Left colon (tissue), 2 donors: ENCODE data around the gene FGD6. TPM values are rescaled to one million over a fixed set of nuclear protein-coding genes. Genes with fewer than 3 reads are reported as not detected.
"Not testable (repeated sequence)": the region's sequence is repeated elsewhere in the genome, so short reads cannot be mapped to it uniquely, and the experiment has no call there.

Experiments
- ATAC-seq: fragments of 200-7000 bp; cut with Tn5 transposase; one replicate; pipeline ENCODE4 v1.9.1; 2020; ENCODE audit warnings: mild to moderate bottlenecking, moderate library complexity
- DNase-seq, 2 donors: peaks; one replicate each; pipeline ENCODE4 v3.0.0-alpha.2; 2020
- intact Hi-C, 2 donors: fragments of 100-400 bp; cut with DNase I in 1 of 2; cut with micrococcal nuclease in 1 of 2; formaldehyde crosslinking; loops; one replicate each; pipeline versions ENCODE4 v1.11.2 to v1.14.0; 2022; cut with DNase I, micrococcal nuclease
- total RNA-seq, 2 donors: library from RNA; stranded (reverse); fragmentation: NEBNext Ultra II Directional; extraction: Animal tissue kit (Norgen Biotek cat#: 25700); gene quantifications; one replicate each; pipeline ENCODE4 v1.2.1, GENCODE V29; 2021
- donor health status: DM: no; HTN: no; CAD: no.
- donor health status: DM: yes; HTN: yes; CAD: no.

The FGD6 gene
- total RNA-seq, 2 donors from 2014 or later = 18.7 to 23.8 TPM

DNA sequence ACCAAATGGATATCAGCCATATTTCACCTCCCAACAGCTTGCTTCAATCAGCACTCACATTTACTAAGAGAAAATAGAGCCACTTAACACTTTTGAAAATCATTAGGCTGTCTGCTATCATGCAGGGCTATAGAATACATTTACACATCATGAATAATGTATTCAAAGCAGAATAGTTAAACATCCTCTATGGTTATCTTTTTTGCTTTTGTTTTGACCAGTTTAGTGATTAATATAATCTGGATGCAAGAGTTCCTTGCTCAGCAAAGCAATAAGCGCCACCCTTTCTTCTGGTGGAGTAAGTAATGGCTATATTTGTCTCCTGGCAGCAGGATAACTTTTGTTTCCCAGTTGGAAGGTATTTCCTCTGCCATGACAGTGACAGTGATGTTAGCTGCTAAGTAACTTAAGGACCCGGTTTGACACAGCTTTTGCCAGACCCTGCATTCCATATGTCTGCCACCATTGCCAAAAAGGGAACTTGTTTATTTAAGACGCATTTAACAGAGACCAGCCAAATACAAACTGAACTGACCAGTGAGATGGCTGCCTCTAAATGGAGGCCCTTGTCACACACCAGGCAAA is 73.6 kb downstream of the FGD6 start:
- DNase-seq (no peak), ATAC-seq (no peak)
- intact Hi-C loops = no loop called here

DNA sequence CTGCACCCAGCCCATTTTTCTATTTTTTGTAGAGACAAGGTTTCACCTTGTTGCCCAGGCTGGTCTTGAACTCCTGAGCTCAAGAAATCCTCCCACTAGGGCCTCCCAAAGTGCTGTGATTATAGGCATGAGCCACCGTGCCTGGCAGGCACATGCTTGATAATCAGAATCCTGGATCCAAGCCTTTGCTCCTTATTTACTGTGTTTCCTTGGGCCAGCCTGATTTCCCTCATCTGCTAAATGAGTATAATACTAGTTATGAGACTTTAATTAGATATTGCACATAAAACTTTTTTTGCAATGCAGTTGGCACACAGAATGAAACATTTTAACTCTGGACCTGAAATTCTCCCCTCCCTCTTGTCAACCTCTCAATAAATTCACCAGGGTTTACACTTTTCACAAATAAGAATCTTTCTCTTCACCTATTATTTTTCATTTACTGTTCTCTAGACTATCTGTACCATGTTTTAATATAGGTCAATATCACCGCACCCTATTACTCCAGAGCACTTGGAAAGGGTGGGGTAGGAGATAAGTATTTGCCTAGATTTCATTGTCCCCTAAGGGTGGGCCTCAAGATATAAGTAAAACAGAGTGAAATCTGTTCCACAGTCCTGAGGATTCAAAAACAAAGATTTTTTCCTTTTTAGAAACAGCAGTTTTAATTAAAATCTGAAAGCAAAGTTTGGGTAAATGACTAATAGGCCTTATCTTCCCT is 74.7 kb downstream of the FGD6 start:
- intact Hi-C loops = no loop called here
- no peak for ATAC-seq

DNA sequence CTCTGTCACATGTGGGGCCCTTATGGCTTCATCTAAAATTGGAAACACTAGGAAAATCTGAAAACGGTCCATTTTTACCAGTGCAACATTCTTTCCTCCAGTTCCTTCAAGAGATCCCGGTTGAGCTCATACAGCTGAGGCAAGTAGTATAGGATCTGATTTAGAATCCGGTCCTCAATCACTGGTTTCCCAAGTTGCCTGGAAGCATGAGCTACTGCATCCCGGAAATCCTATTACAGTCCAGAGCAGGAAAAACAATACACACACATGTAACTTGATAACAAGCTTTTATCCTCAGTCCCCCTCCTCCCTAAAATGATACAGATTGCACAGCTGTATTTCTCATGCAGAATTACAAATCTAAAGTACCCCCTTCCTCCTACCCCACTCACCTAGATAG is 76.0 kb downstream of the FGD6 start:
- ATAC-seq = no peak
- intact Hi-C loops = no loop called here
- DNase-seq = no peak

More for the DNA sequence above, 74.7 kb downstream of the FGD6 start:
- no peak for DNase-seq

DNA sequence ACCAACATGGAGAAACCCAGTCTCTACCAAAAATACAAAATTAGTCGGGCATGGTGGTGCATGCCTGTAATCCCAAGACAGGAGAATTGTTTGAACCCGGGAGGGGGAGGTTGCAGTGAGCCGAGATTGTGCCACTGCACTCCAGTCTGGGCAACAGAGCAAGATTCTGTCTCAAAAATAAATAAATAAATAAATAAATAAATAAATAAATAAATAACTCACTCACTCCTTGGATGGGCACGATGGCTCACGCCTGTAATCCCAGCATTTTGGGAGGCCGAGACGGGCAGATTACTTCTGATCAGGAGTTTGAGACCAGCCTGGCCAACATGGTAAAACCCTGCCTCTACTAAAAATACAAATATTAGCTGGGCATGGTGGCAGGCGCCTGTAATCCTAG is 79.2 kb downstream of the FGD6 start:
- intact Hi-C loops, ATAC-seq, DNase-seq: not testable (repeated sequence)

DNA sequence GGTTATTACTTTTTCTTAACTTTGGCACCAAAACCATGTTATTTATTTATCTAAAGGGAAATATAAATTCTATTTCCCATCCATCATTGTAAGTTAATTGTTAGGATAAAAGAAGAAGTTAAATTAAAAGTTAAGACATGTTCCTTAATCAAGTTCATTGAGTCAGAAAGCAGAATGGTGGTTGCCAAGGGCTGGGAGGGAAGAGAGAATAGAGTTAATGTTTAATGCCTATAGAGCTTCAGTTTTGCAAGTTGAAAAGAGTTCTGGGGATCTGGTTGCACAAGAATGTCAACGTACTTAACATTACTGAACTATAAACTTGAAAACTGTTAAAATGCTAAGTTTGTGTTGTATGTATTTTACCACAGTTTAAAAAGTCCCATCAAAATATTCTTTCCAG is 80.7 kb downstream of the FGD6 start:
- DNase-seq (no peak), ATAC-seq (no peak)
- intact Hi-C loops = no loop called here

DNA sequence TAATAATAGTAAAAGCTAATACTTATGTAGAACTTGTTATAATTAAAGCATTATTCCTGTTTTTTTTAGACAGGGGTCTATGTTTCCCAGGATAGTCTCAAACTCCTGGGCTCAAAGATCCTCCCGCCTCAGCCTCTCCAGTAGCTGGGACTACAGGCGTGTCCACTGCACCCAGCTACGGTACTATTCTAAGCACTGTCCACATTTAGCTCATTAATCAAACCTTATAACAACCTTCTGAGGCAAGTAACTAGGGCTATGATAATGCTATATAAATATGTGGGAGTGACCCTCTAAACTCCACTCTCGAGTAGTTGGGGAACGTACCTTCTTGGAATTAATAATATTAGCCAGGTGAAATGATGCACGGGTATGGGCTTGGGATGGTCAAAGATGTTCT is 83.2 kb downstream of the FGD6 start:
- no peak for DNase-seq
- no peak for ATAC-seq
- intact Hi-C loops = no loop called here

DNA sequence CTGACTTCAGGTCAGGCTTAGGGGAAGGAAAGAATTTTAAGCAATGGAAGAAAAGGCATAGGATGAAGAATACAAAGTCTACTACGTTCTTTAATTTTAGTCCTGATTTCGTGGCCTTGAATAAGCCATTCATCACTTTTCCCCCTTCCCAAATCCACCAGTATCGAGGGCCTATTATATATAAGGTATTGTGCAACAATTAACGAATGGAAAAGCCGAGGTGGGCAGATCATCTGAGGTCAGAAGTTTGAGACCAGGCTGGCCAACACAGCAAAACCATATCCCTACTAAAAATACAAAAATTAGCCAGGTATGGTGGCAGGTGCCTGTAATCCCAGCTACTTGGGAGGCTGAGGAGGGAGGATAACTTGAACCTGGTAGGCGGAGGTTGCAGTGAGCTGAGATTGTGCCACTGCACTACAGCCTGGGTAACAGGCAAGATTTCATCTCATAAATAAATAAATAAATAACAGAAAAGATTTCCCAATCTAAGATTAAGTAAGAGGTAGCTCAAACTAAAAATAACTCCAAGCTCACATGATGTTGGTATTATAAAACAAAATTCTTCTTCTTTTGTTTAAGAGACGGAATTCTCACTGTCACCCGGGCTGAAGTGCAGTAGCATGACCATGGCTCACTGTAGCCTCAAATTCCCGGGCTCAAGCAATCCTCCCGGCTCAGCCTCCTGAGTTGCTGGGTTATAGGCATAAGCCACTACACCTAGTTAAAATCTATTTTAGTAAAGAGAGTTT is 85.5 kb downstream of the FGD6 start:
- DNase-seq (no peak), ATAC-seq (no peak)
- intact Hi-C loops = no loop called here

DNA sequence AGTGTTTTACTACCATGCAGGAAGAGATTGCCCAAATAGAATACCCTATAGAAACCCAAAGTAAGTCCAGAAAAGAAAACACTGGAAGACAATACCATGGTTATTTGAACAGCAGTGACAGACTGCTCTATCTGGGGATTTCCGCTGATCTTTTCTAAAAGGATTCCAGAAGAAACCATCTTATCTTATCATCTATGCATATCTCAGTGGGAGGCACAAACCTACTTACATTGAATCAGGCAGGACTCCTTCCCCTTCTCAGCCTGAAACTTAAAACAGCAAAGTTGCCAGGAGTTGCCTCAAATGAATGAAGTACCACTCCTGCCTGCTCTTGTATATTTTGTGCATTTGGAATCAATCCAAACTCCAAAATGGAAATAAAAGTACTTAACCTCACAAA is 87.2 kb downstream of the FGD6 start:
- intact Hi-C loops = no loop called here
- ATAC-seq (no peak), DNase-seq (no peak)

DNA sequence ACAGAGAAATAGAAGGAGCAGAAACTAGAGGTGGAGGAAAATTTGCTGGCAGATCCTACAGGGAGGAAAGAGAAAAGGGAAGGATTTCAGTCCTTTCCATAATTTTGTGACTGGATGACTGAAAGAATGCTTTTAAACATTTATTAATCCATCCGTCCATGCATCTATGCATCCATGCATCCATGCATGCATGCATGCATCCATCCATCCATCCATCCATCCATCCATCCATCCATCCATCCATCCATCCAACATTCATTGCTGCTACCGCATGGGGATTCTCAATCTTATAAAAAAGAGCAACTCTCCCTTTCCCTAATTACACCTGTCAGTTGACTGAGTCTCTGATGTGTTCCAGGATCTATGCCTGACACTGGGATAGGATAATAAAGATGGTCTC is 88.2 kb downstream of the FGD6 start:
- intact Hi-C loops = no loop called here
- ATAC-seq = no peak
- no peak for DNase-seq

DNA sequence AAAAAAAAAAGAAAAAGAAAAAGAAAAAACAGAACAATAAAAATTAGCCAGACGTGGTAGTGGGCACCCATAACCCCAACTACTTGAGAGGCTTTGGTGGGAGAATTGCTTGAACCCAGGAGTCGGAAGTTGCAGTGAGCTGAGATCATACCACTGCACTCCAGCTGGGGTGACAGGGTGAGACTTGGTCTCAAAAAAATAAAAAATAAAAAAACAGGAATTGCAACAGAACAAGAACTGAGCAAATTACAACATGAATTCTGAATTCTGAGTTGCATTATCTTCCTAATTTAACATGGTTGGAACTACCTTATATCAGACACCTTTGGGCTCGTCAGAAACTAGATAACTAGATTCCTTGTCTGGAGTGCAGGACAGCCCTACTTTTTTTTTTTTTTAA is 90.5 kb downstream of the FGD6 start:
- intact Hi-C loops = no loop called here
- ATAC-seq (no peak), DNase-seq (no peak)

DNA sequence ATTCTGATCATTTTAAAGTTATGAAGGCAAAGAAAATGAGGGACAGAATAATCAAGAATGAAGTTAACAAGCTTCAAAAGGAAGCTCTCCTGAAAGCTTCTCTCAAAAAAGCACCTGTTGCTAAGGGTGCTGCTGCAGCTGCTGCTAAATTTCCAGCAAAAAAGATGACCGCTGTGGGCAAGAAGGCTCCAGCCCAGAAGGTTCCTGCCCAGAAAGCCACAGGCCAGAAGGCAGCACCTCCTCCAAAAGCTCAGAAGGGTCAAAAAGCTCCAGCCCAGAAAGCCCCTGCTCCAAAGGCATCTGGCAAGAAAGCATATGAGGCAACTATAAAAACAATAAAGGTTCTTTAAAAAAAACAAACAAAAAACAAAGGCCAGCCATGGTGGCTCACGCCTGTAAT is 91.2 kb downstream of the FGD6 start:
- DNase-seq (no peak), ATAC-seq (no peak)
- intact Hi-C loops = no loop called here

DNA sequence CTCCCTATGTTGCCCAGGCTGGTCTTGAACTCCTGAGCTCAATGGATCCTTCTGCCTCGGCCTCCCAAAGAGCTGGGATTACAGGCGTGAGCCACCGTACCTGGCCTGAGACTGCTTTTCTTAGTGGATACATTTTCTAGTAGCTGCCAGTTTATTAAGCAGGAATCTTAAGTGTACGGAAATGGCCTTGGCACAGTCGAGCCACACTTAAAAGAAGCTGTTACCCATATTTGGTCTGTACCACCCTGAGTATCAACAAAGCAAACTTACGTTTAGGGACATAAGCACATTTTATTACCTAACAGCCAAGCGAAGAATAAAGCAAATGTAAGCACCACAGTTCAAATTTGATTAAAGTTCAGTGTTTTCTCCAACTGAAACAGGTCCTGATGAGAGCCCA is 93.2 kb downstream of the FGD6 start:
- intact Hi-C loops = no loop called here
- DNase-seq (peak in 1 of 2 donors; percentile 22), ATAC-seq (peak; percentile 97)

DNA sequence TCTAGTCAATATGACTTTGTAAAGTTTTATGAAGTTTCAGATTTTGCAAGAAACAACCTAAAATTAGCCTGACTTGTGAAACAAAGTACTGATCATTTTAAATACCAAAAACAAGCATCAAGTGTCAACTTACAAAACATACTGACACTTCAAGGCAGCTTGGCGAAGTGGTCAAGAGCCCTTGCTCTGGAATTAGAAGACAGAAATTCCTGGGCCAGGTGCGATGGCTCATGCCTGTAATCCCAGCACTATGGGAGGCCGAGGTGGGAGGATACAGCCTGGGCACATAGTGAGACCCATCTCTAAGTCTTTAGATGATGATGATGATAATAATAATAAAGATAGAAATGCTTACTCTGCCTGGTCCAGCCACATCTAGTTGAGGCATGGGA is 98.5 kb downstream of the FGD6 start:
- ATAC-seq = no peak
- intact Hi-C loops = loop anchor here (5.0 to 10.0 kb wide), 4 partner anchors 99 to 414 kb away; partner anchors contain the start of genes FGD6 (in 1 of the 2) and VEZT (in 1 of the 2)
- no peak for DNase-seq

DNA sequence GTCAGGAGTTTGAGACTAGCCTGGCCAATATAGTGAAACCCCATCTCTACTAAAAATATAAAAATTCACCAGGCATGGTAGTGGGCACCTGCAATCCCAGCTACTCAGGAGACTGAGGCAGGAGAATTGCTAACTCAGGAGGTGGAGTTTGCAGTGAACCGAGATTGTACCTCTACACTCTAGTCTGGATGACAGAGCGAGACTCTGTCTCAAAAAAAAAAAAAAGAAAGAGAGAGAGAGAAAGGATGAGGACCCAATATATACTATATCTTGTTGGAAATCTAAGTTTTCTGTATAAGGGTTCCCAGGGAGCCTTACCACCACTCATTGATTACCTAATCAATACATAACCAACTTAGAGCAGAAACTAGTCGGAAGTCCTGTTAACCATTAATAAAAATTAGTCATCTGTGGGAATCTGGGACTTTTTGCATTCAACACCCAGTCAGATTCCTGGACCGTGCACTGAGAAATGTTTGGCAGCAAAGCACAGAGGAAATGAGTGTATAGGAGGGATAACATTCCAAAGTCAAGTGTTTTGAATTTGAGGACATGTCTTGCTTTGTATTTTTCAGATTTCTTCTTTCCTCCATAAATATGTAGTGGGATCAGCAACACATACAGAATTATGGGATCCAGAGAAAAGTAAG is 99.0 kb downstream of the FGD6 start:
- intact Hi-C loops = loop anchor here (5.0 to 10.0 kb wide), 4 partner anchors 99 to 414 kb away; partner anchors contain the start of genes FGD6 (in 1 of the 2) and VEZT (in 1 of the 2)
- DNase-seq (no peak), ATAC-seq (no peak)

DNA sequence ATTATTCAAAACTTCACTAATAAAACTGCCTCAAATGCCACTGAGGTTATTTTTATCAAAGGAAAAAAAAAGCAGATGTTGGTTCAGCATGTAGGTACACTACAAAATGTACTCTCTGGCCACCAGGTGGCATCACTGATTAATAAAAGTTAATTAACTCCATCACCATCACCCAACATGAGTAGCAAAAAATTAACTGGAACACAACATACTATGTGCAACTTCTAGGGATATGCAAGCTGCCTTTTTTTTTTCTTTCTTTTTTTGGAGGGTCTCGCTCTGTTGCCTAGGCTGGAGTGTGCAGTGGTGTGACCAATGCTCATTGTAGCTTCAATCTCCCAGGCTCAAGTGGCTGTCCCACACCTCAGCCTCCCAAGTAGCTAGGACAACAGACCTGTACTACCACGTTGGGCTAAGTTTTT is 100.1 kb downstream of the FGD6 start:
- peak; percentile 90 for ATAC-seq
- DNase-seq = peak; percentile 66 to 76
- intact Hi-C loops = loop anchor here (5.0 to 10.0 kb wide), 4 partner anchors 100 to 415 kb away; partner anchors contain the start of genes FGD6 (in 1 of the 2) and VEZT (in 1 of the 2)

DNA sequence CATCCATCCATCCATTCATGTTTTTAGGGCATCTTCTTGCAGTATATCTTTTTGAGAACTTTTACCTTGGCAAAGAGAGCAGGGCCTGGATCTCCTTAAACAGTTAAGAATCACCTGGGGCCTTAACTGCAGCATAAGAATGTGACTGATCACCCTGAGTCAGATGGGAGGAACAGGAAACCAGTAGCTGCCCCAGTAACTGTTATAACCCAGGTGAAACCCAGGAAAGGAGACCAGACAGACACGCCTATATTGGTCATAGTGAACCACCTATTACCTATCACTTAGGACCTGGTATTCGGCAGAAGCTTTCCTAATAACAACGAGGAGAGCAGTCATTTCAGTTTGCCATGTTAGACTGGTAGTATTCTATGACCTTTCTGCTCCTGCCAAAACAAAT is 100.5 kb downstream of the FGD6 start:
- intact Hi-C loops = loop anchor here (5.0 to 10.0 kb wide), 4 partner anchors 101 to 416 kb away; partner anchors contain the start of genes FGD6 (in 1 of the 2) and VEZT (in 1 of the 2)
- no peak for DNase-seq
- ATAC-seq = peak; percentile 90

DNA sequence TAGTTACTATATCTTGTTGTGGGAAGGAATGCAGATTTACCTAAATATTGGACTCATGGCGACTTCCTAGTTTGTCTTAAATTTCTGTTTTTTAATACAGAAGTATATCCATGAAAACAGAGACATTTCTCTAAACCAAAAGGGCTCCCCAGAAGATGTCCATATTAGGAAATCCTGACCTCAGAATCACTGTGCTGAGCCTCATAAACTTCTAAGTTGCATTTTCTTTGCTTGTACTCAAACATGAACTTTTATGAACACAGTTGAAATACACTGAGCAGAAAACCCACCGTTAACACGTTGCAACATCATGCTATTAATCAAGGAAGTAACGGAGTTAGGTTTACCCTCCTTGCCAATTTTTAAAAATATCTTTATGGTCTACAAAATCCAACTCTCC is 100.9 kb downstream of the FGD6 start:
- ATAC-seq = no peak
- DNase-seq = no peak
- intact Hi-C loops = loop anchor here (5.0 to 10.0 kb wide), 4 partner anchors 101 to 416 kb away; partner anchors contain the start of genes FGD6 (in 1 of the 2) and VEZT (in 1 of the 2)

DNA sequence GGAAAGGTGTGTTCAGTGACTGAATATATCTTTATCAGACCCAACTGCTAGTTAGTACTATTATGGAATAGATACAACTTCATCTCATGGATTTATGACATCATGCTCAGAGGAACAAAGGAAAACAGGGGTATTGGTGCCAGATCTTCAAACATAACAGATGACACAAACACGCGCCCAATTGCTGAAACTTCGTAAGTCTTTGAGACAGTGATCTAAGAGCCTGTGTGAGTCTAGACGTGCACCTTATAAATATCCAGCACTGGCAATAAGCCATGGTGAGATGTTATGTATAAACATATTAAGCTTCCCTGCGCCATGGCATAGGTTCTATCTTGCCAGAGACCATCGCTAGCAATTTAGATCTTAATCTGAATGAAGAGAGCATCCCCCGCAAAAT is 101.6 kb downstream of the FGD6 start:
- ATAC-seq (no peak), DNase-seq (no peak)
- intact Hi-C loops = loop anchor here (5.0 to 10.0 kb wide), 4 partner anchors 102 to 417 kb away; partner anchors contain the start of genes FGD6 (in 1 of the 2) and VEZT (in 1 of the 2)
